ENCODE data around the gene OSM. TPM values are rescaled to one million over a fixed set of nuclear protein-coding genes. Genes with fewer than 3 reads are reported as not detected.

Gene OSM
- total RNA-seq, 1 donor from 2014 or later, result not detected

GRCh38 chr22:30279046-30279788 lies 12.6 kb upstream of the OSM start:
- TF ChIP-seq, protein P1, sequence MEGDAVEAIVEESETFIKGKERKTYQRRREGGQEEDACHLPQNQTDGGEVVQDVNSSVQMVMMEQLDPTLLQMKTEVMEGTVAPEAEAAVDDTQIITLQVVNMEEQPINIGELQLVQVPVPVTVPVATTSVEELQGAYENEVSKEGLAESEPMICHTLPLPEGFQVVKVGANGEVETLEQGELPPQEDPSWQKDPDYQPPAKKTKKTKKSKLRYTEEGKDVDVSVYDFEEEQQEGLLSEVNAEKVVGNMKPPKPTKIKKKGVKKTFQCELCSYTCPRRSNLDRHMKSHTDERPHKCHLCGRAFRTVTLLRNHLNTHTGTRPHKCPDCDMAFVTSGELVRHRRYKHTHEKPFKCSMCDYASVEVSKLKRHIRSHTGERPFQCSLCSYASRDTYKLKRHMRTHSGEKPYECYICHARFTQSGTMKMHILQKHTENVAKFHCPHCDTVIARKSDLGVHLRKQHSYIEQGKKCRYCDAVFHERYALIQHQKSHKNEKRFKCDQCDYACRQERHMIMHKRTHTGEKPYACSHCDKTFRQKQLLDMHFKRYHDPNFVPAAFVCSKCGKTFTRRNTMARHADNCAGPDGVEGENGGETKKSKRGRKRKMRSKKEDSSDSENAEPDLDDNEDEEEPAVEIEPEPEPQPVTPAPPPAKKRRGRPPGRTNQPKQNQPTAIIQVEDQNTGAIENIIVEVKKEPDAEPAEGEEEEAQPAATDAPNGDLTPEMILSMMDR (IDR thresholded peaks at IDR 0.05; ENCODE audit: insufficient read depth, low read length, poor library complexity, severe bottlenecking), result no peak
- Histone ChIP-seq H3K36me3 (ENCODE audit: control insufficient read depth, insufficient read depth, low read length) (no peaks in the 10 kb centered on the region), H3K4me3 (ENCODE audit: low read depth, low read length) (no peak overlapping the region), H3K27me3 (ENCODE audit: control insufficient read depth, insufficient read depth, low read length) (no peaks in the 10 kb centered on the region)
- DNase-seq (ENCODE audit: low read depth), result no peak

DNA sequence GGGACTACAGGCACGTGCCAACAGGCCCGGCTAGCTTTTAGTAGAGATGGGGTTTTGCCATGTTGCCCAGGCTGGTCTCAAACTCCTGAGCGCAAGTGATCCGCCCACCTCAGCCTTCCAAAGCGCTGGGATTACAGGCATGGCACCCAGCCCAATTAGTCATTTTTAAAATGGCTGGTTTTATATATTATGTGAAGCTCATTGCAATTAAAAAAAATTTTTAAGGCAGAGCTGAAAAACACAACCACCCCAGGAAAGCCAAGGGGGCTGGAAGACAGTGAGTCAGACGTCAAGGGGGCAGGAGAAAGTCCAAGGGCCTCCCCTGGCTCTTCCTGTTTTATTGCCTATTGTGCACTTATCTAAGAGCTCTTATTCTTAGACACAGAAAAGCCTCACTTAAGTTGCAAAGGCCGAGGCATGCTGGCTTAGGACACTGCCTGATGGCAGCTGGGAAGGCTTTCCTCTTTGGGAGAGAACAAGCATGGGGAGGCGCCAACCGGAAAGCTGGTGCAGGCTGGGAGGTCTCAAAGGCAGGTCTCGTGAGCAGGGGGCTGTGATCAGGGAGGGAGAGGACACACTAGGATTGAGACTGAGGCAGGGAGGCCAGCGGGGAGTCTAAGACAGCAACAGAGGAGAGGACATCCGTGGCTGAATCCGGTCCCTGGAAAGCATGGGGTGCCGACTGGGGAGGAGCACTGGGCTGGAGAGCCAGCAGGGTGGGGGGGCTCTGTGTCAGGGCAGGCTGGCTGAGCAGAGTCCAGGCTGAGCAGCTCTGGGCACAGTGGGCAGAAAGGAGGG lies 11.1 kb upstream of the OSM start:
- Histone ChIP-seq H3K4me3 (ENCODE audit: low read depth, low read length) (no peak overlapping the region), H3K27me3 (ENCODE audit: control insufficient read depth, insufficient read depth, low read length) (no peaks in the 10 kb centered on the region), H3K36me3 (ENCODE audit: control insufficient read depth, insufficient read depth, low read length) (no peaks in the 10 kb centered on the region)
- DNase-seq (ENCODE audit: low read depth), result no peak
- TF ChIP-seq, protein P1 (IDR thresholded peaks at IDR 0.05; ENCODE audit: insufficient read depth, low read length, poor library complexity, severe bottlenecking), result no peak

- TF ChIP-seq, protein P1 (IDR thresholded peaks at IDR 0.05; ENCODE audit: insufficient read depth, low read length, poor library complexity, severe bottlenecking), result no peak
These were observed 9.4 kb upstream of the OSM start for GRCh38 chr22:30276039-30276438.

DNA sequence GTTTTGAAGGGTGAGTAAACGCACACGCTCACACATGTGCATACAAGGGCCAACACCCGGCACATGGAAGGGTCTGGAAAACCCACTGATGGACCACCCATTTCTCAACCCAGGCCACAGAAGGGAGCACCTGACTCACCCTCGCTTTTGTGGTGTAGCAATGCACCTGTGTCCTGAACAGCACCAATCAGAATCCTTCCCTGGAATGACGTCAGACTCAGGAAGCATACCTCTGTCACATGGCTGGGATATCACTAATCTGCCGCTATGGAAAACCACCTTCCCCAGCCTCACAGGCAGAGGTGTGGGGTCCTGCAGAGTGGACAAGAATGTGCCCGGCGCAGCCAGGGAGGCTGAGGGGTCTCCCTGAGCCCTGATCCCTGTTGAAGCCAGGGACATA lies 9.0 kb upstream of the OSM start:
- no peaks in the 10 kb centered on the region for H3K36me3 ChIP-seq (ENCODE audit: control insufficient read depth, insufficient read depth, low read length)
- no peak for DNase-seq (ENCODE audit: low read depth)
- TF ChIP-seq, protein P1 (IDR thresholded peaks at IDR 0.05; ENCODE audit: insufficient read depth, low read length, poor library complexity, severe bottlenecking), result no peak
- no peak overlapping the region for H3K4me3 ChIP-seq (ENCODE audit: low read depth, low read length)
- no peaks in the 10 kb centered on the region for H3K27me3 ChIP-seq (ENCODE audit: control insufficient read depth, insufficient read depth, low read length)

More at GRCh38 chr22:30276039-30276438, 9.4 kb upstream of the OSM start:
- Histone ChIP-seq H3K36me3 (ENCODE audit: control insufficient read depth, insufficient read depth, low read length) (no peaks in the 10 kb centered on the region), H3K4me3 (ENCODE audit: low read depth, low read length) (no peak overlapping the region), H3K27me3 (ENCODE audit: control insufficient read depth, insufficient read depth, low read length) (no peaks in the 10 kb centered on the region)
- DNase-seq (ENCODE audit: low read depth), result no peak

- Histone ChIP-seq H3K27me3 (ENCODE audit: control insufficient read depth, insufficient read depth, low read length) (no peaks in the 10 kb centered on the region), H3K4me3 (ENCODE audit: low read depth, low read length) (no peak overlapping the region), H3K36me3 (ENCODE audit: control insufficient read depth, insufficient read depth, low read length) (no peaks in the 10 kb centered on the region)
- TF ChIP-seq, protein P1 (IDR thresholded peaks at IDR 0.05; ENCODE audit: insufficient read depth, low read length, poor library complexity, severe bottlenecking), result no peak
- no peak for DNase-seq (ENCODE audit: low read depth)
These were observed 7.8 kb upstream of the OSM start for GRCh38 chr22:30274437-30274812.
